GM21717 (cell line): ENCODE data around the gene TJP3.

ENCODE experiments used
- ATAC-seq: cut with Tn5 transposase; IDR thresholded peaks from one replicate; pipeline ENCODE4 v1.9.1; 2021; ENCODE audit warnings: mild to moderate bottlenecking, moderate library complexity; ENCODE audit not compliant: unreplicated experiment

TJP3 gene

GRCh38 chr19:3712663-3713611 lies 4.8 kb downstream of the TJP3 start:
- ATAC-seq = no peak

GRCh38 chr19:3716147-3716668 lies 8.0 kb downstream of the TJP3 start:
- ATAC-seq = no peak

- ATAC-seq = no peak
Measured at GRCh38 chr19:3719868-3720267, 11.7 kb downstream of the TJP3 start.

GRCh38 chr19:3720349-3720917 lies 12.2 kb downstream of the TJP3 start:
- no peak for ATAC-seq

GRCh38 chr19:3721131-3721886 lies 13.1 kb downstream of the TJP3 start:
- no peak for ATAC-seq

GRCh38 chr19:3721887-3722442 lies 13.8 kb downstream of the TJP3 start:
- ATAC-seq = no peak

GRCh38 chr19:3722443-3723109 lies 14.4 kb downstream of the TJP3 start:
- no peak for ATAC-seq

GRCh38 chr19:3723110-3723488 lies 14.9 kb downstream of the TJP3 start:
- no peak for ATAC-seq

GRCh38 chr19:3723883-3724282 lies 15.7 kb downstream of the TJP3 start:
- no peak for ATAC-seq

- no peak for ATAC-seq
Measured at GRCh38 chr19:3725121-3725520, 16.9 kb downstream of the TJP3 start.

GRCh38 chr19:3725640-3726310 lies 17.6 kb downstream of the TJP3 start:
- ATAC-seq = no peak

- no peak for ATAC-seq
Measured at GRCh38 chr19:3730457-3730958, 22.3 kb downstream of the TJP3 start.

- no peak for ATAC-seq
Measured at GRCh38 chr19:3732108-3732507, 23.9 kb downstream of the TJP3 start.

- no peak for ATAC-seq
Measured at GRCh38 chr19:3733549-3734309, 25.5 kb downstream of the TJP3 start.

- no peak for ATAC-seq
Measured at GRCh38 chr19:3734310-3734600, 26.1 kb downstream of the TJP3 start.

- no peak for ATAC-seq
Measured at GRCh38 chr19:3736106-3736724, 28.0 kb downstream of the TJP3 start.

GRCh38 chr19:3737487-3738205 lies 29.5 kb downstream of the TJP3 start:
- no peak for ATAC-seq
